Smooth muscle cell of the brain vasculature (primary cell): Measurements from ENCODE around the gene SNRPD1.
"Not testable (repeated sequence)": the region's sequence is repeated elsewhere in the genome, so short reads cannot be mapped to it uniquely, and the experiment has no call there.

Source experiments
- DNase-seq: peaks from one replicate; pipeline ENCODE4 v3.0.0-alpha.2; 2012; ENCODE audit warnings: low read depth, low spot score

Gene SNRPD1

GRCh38 chr18:21612125-21613039 is at the start of gene SNRPD1:
SNRPD1 (plus strand) TSS chr18:21612314; CDS start chr18:21612430, 116 bp downstream.
- DNase-seq: peak; percentile 74

DNA sequence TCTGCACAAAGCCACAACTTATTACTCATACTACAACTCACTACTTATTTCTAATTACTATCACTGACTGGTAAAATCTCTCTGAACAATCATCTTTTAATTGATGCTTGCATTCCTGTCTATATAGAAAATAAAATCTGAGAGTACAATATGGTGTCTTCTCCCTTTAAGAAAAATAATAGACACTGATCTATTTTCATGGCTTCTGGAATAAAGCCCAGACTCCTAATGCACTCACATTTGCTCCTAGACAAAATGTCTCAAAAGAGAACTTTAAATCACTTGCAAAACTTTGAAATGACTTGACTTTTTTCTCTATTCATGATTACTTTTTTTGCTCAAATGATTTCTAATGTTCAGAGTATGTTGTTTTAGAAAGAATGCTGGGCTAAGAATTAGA is 40.3 kb upstream of the SNRPD1 start:
- no peak for DNase-seq

- no peak for DNase-seq
Observed at GRCh38 chr18:21575656-21576055, 36.5 kb upstream of the SNRPD1 start.

DNA sequence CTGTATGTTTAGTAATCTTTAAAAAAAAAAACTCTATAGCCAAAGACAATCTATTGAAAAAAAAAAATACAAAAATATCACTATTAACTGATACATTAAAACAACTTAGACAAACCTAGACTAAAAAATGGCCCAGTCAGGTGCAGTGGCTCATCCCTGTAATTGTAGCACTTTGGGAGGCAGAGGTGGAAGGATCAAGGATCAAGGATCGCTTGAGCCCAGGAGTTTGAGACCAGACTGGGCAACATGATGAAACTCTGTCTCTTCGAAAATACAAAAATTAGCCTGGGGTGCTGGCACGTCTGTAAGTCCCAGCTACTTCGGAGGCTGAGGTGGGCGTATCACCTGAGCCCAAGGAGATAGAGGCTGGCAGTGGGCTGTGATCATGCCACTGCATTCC is 27.7 kb upstream of the SNRPD1 start:
- no peak for DNase-seq

DNA sequence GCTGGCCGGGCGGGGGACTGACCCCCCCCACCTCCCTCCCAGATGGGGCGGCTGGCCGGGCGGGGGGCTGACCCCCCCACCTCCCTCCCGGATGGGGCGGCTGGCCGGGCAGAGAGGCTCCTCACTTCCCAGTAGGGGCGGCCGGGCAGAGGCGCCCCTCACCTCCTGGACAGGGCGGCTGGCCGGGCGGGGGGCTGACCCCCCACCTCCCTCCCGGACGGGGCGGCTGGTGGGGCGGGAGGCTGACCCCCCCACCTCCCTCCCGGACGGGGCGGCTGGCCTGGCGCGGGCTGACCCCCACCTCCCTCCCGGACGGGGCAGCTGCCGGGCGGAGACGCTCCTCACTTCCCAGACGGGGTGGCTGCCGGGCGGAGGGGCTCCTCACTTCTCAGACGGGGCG is 19.8 kb upstream of the SNRPD1 start:
- DNase-seq: not testable (repeated sequence)

- DNase-seq: no peak
Observed at GRCh38 chr18:21593540-21594257, 18.4 kb upstream of the SNRPD1 start.

GRCh38 chr18:21597620-21598019 is 14.5 kb upstream of the SNRPD1 start:
- no peak for DNase-seq

- DNase-seq: no peak
Observed at GRCh38 chr18:21598726-21599584, 13.2 kb upstream of the SNRPD1 start.

GRCh38 chr18:21599585-21600525 is 12.3 kb upstream of the SNRPD1 start:
- DNase-seq: no peak

- peak; percentile 97 for DNase-seq
Observed at GRCh38 chr18:21600526-21601410, 11.3 kb upstream of the SNRPD1 start, which contains the start of gene ESCO1. ESCO1 (minus strand) TSS chr18:21600704; CDS start chr18:21574843, 25,861 bp downstream.

GRCh38 chr18:21602299-21602587 is 9.9 kb upstream of the SNRPD1 start:
- no peak for DNase-seq

GRCh38 chr18:21604671-21605070 is 7.4 kb upstream of the SNRPD1 start:
- DNase-seq: no peak

- no peak for DNase-seq
Observed at GRCh38 chr18:21605213-21605612, 6.9 kb upstream of the SNRPD1 start.

DNA sequence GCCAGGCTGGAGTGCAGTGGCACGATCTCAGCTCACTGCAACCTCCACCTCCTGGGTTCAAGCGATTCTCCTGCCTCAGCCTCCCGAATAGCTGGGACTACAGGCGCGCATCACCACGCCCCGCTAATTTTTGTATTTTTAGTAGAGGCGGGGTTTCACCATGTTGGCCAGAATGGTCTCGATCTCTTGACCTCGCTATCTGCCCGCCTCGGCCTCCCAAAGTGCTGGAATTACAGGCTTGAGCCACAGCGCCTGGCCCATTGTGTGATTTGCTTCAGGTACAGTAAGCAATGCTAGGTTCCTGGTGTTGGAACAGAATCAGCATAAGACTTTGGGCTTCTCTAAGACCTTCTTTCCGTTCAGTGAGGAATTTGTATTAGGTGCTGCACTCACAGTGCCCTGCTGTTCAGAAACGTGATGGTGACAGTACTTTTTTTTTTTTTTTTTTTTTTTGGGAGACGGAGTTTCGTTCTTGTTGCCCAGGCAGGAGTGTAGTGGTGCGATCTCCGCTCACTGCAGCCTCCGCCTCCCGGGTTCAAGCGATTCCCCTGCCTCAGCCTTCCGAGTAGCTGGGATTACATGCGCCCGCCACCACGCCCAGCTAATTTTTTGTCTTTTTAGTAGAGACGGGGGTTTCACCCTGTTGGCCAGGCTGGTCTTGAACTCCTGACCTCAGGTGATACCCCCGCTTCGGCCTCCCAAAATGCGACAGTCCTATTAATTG is 551 bp upstream of the SNRPD1 start:
- not testable (repeated sequence) for DNase-seq

- DNase-seq: not testable (repeated sequence)
Observed at GRCh38 chr18:21621640-21622039, 9.5 kb downstream of the SNRPD1 start.

GRCh38 chr18:21629089-21629832 is 17.1 kb downstream of the SNRPD1 start:
- DNase-seq: no peak

DNA sequence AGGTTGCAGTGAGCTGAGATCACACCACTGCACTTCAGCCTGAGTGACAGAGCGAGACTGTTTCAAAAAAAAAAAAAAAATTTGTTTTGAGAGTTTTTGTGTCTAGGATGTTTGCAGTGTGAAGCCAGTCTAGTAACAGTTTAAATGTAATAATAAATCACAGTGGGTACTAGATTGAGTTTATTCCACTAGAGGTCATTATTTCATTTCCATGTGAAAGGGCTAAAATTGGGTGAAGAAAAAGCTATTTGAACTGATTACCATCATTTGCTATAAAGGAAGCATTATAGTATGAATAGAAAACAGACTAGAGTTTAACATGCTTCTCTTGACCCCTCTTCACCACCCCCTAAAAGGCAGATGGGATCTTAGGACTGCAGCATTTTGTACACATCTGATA is 20.3 kb downstream of the SNRPD1 start:
- DNase-seq: no peak

- DNase-seq: no peak
Observed at GRCh38 chr18:21634588-21635199, 22.6 kb downstream of the SNRPD1 start.
